Activated CD8-positive, alpha-beta T cell treated with anti-CD3 and anti-CD28 coated beads for 36 hours (primary cell): ENCODE data around the gene PADI3. TPM values are rescaled to one million over a fixed set of nuclear protein-coding genes. Genes with fewer than 3 reads are reported as not detected.

Experiments
- ATAC-seq: fragments of 200-7000 bp; cut with Tn5 transposase; one replicate; pipeline ENCODE4 v1.10.0; 2021; ENCODE audit warnings: mild to moderate bottlenecking, moderate library complexity
- CTCF ChIA-PET: fragments of 350-600 bp; sonication (Branson Sonifier 250); formaldehyde crosslinking; loops from one replicate; lab custom pipeline; 2021; ENCODE audit warnings: antibody characterized with exemption; lab: Charles Lee
- POLR2A ChIA-PET: fragments of 350-600 bp; sonication (Branson Sonifier 250); formaldehyde crosslinking; loops from one replicate; lab custom pipeline; 2021; ENCODE audit warnings: antibody characterized with exemption; lab: Charles Lee
- DNase-seq: peaks from one replicate; pipeline ENCODE4 v3.0.0-alpha.2; 2020
- H3K27ac Mint-ChIP-seq: one replicate; pipeline ENCODE4 v1.8.0; 2021; ENCODE audit warnings: mild to moderate bottlenecking, mixed read lengths
- H3K27me3 Mint-ChIP-seq: one replicate; pipeline ENCODE4 v1.8.0; 2021; ENCODE audit warnings: mixed read lengths
- H3K36me3 Mint-ChIP-seq: one replicate; pipeline ENCODE4 v1.8.0; 2021; ENCODE audit warnings: low read depth, mixed read lengths
- H3K4me1 Mint-ChIP-seq: one replicate; pipeline ENCODE4 v1.8.0; 2021; ENCODE audit warnings: low read depth, mixed read lengths
- H3K4me3 Mint-ChIP-seq: one replicate; pipeline ENCODE4 v1.8.0; 2021; ENCODE audit warnings: mild to moderate bottlenecking, moderate library complexity, mixed read lengths
- H3K9me3 Mint-ChIP-seq: one replicate; pipeline ENCODE4 v1.8.0; 2021; ENCODE audit warnings: mixed read lengths
- CTCF ChIP-seq: fragments of 200-600 bp; IDR thresholded peaks from one replicate; pipeline ENCODE4 v1.8.0; 2022; ENCODE audit warnings: antibody characterized with exemption, mild to moderate bottlenecking
- intact Hi-C: fragments of 100-400 bp; cut with micrococcal nuclease; formaldehyde crosslinking; loops from one replicate; pipeline ENCODE4 v1.10.0; 2022
- total RNA-seq, 2 experiments: library from RNA; stranded (reverse); gene quantifications; one replicate each; pipeline ENCODE4 v1.2.3, GENCODE V29; 2021

The PADI3 gene
- total RNA-seq, 2 experiments from 2014 or later: not detected

DNA sequence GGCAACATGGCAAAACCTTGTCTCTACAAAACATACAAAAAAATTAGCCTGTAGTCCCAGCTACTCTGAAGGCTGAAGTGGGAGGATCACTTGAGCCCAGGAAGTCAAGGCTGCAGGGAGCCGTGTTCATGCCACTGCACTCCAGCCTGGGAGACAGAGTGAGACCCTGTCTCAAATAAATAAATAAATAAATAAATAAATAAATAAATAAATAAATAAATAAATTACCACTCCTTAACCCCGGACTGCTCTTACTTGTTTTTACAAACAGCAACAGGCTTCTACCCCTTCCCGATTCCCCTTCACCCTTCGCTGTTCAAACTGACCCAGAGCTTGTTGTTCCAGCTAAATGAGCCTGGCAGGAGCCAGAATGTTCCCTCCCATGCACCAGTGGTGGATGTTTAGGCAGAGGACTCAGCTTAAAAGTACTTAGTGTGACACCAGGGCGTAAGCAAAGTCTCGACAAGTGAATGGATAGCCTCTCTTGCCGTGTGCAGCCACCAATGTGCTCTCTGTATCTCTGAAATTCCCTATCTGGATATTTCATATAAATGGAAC lies 21.5 kb upstream of the PADI3 start:
- Mint-ChIP-seq H3K4me3 (no peak overlapping the region), H3K27me3 (no peaks in the 10 kb centered on the region), H3K9me3 (no peaks in the 10 kb centered on the region), H3K4me1 (no peaks in the 10 kb centered on the region), H3K36me3 (no peaks in the 10 kb centered on the region), H3K27ac (no peak overlapping the region)
- ChIA-PET CTCF (interaction anchor here (1.3 kb wide), 1 partner anchor 101 kb away, joined by 4 read pairs; no protein-coding TSS in a partner anchor), POLR2A (no interaction called here)
- ATAC-seq (no peak), DNase-seq (no peak)
- intact Hi-C loops: no loop called here
- TF ChIP-seq CTCF: no peak

GRCh38 chr1:17228619-17229018 lies 20.3 kb upstream of the PADI3 start:
- intact Hi-C loops: no loop called here
- no peak overlapping the region for H3K27ac Mint-ChIP-seq
- no peaks in the 10 kb centered on the region for H3K9me3 Mint-ChIP-seq
- no peak for DNase-seq
- H3K4me3 Mint-ChIP-seq: no peak overlapping the region
- H3K27me3 Mint-ChIP-seq: no peaks in the 10 kb centered on the region
- H3K4me1 Mint-ChIP-seq: no peaks in the 10 kb centered on the region
- CTCF ChIA-PET: interaction anchor here (1.0 to 1.3 kb wide), 2 partner anchors 9 to 103 kb away, joined by 3 to 4 read pairs; no protein-coding TSS in a partner anchor
- H3K36me3 Mint-ChIP-seq: no peaks in the 10 kb centered on the region
- no peak for ATAC-seq
- POLR2A ChIA-PET: no interaction called here
- no peak for TF ChIP-seq CTCF

DNA sequence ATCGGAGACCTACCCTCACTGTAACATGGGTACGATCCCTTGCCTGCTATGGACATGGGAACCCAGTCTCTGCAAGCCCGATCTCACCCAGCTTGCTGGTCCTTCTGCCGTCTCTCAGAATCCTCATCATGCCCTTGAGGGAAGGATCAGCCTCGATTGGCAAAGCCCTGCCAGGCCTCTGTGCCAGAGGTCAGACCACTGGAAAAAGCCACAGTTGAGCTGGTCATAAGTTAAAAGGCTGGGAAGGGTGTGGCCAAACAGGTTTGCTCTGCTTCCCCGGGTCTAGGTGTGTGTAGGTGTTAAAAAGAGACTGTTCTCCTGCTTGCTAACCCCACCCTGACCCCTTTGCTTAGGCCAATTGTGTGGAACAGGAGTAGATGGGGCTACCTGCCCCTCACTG lies 19.5 kb upstream of the PADI3 start:
- no peak for TF ChIP-seq CTCF
- DNase-seq: no peak
- no peaks in the 10 kb centered on the region for H3K4me1 Mint-ChIP-seq
- ChIA-PET CTCF (interaction anchor here (1.0 kb wide), 1 partner anchor 8 kb away, joined by 3 read pairs; no protein-coding TSS in a partner anchor), POLR2A (no interaction called here)
- intact Hi-C loops: no loop called here
- H3K27me3 Mint-ChIP-seq: no peaks in the 10 kb centered on the region
- no peak for ATAC-seq
- H3K27ac Mint-ChIP-seq: no peak overlapping the region
- H3K4me3 Mint-ChIP-seq: no peak overlapping the region
- no peaks in the 10 kb centered on the region for H3K36me3 Mint-ChIP-seq
- no peaks in the 10 kb centered on the region for H3K9me3 Mint-ChIP-seq

DNA sequence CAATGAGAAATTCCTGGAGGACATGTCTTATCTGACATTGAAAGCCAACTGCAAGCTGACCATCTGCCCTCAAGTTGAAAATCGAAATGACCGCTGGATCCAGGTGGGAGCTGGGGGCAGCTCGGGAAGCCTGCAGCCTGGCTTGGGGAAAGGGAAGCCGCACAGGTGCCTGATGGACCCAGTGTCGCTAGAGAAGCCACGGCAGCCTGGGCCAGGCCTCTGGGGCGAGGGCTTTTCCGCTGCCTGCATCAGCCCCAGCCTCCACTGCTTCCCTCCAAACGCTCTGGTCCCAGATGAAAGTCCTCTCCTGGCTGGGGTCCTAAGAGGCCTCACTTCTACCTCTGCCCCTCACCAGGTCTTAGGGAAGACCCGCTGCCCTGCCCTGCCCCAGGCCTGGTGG lies 18.8 kb upstream of the PADI3 start:
- Mint-ChIP-seq H3K9me3 (no peaks in the 10 kb centered on the region), H3K4me1 (no peaks in the 10 kb centered on the region), H3K36me3 (no peaks in the 10 kb centered on the region), H3K4me3 (no peak overlapping the region), H3K27me3 (no peaks in the 10 kb centered on the region), H3K27ac (no peak overlapping the region)
- intact Hi-C loops: no loop called here
- no peak for DNase-seq
- no peak for TF ChIP-seq CTCF
- POLR2A ChIA-PET: no interaction called here
- CTCF ChIA-PET: interaction anchor here (1.5 kb wide), 1 partner anchor 104 kb away, joined by 5 read pairs; no protein-coding TSS in a partner anchor
- ATAC-seq: no peak

- Mint-ChIP-seq H3K27me3 (no peaks in the 10 kb centered on the region), H3K27ac (no peak overlapping the region), H3K4me1 (no peaks in the 10 kb centered on the region), H3K9me3 (no peaks in the 10 kb centered on the region), H3K36me3 (no peaks in the 10 kb centered on the region), H3K4me3 (no peak overlapping the region)
- no peak for ATAC-seq
- no peak for TF ChIP-seq CTCF
- intact Hi-C loops: no loop called here
- no peak for DNase-seq
- ChIA-PET POLR2A (no interaction called here), CTCF (interaction anchor here (1.5 kb wide), 1 partner anchor 105 kb away, joined by 5 read pairs; no protein-coding TSS in a partner anchor)
Observed at GRCh38 chr1:17230671-17231310, 18.1 kb upstream of the PADI3 start.
